ENCODE measurements around the gene CHRNB4.

The CHRNB4 gene

DNA sequence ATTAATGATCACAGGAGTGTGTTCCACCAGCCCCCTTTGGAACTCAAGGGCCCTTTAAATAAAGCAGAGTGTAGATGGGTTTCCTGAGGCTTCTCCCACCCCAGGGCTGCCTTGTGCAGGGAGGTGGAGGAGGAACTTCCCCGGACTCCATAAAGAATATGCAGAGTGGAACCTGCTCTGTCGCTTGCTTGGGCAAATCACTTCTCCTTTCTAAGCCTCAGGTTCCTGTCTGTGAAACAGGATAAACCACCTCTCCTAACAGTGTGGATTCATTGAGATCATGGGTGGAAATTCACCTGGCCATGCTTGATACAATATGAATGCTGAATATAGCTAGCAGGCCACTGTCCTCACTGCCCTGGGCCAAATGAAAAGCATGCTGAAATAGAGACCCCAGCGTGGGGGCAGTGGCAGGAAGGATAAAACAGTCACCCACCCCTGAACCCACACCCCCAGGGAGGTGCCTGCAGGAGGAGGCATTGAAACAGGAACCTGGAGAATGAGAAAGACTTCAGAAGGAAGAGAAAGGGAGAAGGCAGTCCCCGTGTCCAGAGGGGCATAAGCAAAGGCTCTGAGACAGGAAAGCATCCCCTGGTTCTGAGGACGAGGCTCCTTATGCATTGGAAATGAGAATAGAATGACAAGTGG is 41.1 kb upstream of the CHRNB4 start:
- no peak for DNase-seq (ENCODE audit: low read depth)
- H3K4me3 ChIP-seq (replicated peaks; ENCODE audit: low read depth, low read length), result no peak overlapping the region
- TF ChIP-seq, protein P1, sequence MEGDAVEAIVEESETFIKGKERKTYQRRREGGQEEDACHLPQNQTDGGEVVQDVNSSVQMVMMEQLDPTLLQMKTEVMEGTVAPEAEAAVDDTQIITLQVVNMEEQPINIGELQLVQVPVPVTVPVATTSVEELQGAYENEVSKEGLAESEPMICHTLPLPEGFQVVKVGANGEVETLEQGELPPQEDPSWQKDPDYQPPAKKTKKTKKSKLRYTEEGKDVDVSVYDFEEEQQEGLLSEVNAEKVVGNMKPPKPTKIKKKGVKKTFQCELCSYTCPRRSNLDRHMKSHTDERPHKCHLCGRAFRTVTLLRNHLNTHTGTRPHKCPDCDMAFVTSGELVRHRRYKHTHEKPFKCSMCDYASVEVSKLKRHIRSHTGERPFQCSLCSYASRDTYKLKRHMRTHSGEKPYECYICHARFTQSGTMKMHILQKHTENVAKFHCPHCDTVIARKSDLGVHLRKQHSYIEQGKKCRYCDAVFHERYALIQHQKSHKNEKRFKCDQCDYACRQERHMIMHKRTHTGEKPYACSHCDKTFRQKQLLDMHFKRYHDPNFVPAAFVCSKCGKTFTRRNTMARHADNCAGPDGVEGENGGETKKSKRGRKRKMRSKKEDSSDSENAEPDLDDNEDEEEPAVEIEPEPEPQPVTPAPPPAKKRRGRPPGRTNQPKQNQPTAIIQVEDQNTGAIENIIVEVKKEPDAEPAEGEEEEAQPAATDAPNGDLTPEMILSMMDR (IDR thresholded peaks at IDR 0.05; ENCODE audit: low read length, missing control alignments), result no peak

DNA sequence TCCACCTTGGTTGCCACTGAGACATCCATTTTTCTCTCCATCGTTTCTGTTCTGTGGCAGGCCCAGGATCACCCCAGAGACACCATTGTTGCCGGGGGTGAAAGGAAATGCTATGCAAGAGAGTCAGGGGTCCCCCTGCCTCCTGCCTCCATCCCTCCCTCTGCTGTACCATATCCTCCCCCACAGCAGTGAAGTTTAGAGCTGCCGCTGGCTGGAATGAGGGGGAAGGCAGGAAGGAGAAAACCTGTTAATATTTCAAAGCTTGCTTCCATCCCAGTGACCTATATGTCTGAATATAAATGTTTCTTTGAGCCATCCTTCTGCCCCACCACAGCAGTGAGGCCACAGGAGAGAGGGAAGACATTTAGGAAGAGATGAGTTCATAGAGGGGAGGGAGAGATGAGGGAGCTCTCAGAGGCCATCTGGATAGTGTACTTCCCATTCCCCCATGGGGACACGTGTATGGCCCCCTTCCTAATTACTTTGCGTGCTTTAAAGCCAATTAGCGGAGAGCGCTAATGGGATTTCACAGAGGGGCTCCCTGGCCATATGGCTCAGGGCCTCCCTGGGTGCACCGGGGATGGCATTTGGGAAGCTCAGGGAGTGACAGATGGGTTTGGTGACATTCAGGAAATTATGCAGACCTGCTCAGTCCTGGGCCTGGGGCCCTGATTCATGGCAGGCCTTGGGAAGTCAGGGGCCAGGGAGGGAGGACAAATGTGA is 40.4 kb upstream of the CHRNB4 start:
- TF ChIP-seq, protein P1 (IDR thresholded peaks at IDR 0.05; ENCODE audit: low read length, missing control alignments), result no peak
- H3K4me3 ChIP-seq (replicated peaks; ENCODE audit: low read depth, low read length), result no peak overlapping the region
- DNase-seq (ENCODE audit: low read depth), result no peak

DNA sequence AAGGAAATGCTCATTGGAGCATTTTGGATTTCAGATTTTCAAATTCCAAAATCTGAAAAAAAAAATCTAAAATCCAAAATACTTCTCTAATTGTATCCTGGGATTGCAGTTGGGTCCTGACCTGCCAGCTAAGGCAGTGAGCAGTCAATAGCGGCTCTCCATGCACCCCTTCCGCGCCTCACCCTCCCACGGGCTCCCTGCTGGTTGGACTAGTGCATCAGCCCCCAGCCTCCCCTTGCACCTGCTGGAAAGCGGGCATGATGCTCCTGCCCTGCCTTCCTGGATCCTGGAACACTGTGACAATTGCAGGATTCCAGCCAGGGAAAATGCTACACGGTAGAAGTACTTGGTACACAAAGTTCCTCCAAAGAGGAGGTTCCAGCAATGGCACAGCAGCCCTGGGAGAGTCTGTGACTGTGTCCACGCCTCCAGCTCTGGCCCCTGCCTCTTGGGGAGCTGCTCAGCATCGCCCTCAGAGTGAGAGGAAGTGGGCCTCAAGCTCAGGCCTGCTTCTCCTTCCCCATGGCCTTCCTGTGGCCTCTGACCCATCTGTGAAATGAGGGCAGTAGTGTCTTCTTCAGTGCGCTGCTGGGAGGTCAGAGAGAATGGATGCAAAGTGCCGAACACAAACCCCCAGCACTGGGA is 39.5 kb upstream of the CHRNB4 start:
- no peak for DNase-seq (ENCODE audit: low read depth)
- H3K4me3 ChIP-seq (replicated peaks; ENCODE audit: low read depth, low read length), result no peak overlapping the region
- TF ChIP-seq, protein P1 (IDR thresholded peaks at IDR 0.05; ENCODE audit: low read length, missing control alignments), result no peak

DNA sequence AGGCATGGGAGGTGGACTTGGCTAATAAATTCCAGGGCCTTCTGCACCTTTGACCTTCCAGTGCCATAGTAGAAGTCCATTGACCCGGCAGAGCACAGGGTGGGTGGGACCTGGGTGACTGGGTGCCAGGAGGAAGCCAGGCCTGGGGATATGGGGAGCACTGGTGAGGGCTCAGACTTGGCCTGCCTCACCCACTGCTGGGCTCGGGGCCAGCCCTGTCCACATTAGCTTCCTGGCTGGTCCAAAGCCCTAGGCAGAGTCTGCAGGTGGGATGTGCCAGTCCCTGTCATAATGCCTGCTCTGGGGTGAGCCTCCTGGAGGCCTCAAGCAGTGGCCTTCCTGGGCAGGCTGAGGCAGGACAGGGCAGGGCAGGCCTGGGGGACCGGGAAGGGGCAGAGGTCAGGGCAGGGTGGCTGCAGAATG is 38.1 kb upstream of the CHRNB4 start:
- TF ChIP-seq, protein P1 (IDR thresholded peaks at IDR 0.05; ENCODE audit: low read length, missing control alignments), result no peak
- no peak overlapping the region for H3K4me3 ChIP-seq (replicated peaks; ENCODE audit: low read depth, low read length)
- DNase-seq (ENCODE audit: low read depth), result no peak

DNA sequence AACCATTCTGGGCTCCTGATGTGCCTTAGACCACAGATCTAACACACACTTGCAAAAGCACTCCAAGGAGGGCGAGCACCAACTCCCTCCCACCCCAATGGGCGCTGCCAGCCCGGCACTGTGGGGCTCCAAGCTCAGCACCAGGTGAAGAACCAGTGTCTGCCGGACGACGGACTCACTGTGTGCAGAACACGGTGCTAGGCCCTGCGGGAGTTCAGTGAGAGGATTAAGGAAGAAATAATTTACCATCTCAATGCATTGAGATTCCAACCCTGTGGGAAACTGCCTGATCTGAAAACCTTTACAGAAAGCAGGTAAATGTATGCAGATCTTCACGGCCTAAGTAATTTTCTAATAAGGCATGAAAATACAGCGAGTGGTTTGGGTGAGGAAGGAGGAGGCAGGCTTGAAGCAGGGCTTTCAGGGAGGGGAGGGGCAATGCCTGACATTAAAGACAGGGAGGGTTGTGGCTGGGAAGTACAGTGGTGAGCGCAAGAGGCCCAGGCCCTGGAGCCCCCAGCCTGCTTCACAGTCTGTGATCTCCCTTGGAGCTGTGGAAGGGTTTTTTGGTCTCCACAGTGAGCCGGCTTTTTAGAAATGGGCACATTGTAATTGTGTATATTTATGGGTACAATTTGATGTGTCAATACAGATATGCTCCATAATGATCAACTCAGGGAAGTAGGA is 35.6 kb upstream of the CHRNB4 start:
- no peak for DNase-seq (ENCODE audit: low read depth)
- no peak overlapping the region for H3K4me3 ChIP-seq (replicated peaks; ENCODE audit: low read depth, low read length)
- TF ChIP-seq, protein P1 (IDR thresholded peaks at IDR 0.05; ENCODE audit: low read length, missing control alignments), result no peak

DNA sequence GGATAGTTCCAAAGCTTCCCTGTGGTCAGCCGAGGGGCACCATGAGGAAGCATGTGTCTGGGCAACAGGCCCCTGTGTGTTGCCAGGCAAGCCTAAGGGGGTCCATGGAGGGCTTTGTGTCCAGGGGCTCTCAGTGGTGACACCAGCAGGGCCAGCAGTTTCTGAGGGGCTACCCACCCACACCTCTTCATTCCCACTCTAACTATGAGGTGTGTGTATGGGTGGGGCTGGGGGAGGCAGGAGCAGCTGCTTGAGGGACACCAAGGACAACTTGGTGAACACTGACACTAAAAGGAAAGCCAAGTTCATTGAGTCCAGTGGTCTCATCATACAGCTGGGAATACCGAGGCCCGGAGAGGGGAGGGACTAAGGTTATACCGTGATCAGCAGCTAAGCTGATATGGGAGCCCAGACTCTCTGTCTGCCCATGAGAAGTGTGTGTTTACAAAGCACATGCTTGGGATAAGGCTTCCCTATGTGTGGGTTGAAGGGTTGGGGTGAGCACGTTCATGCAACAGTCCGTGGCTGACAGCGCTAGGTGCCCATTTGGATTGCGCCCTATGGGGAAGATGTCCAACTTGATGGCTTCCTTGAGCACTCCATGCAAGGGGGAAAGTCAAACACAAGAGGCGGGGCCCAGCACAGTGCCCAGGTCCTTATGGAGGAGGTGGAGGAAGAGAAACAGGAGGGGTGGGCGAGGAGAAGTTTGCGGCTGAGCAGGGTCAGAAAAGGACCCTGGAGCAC is 34.8 kb upstream of the CHRNB4 start:
- DNase-seq (ENCODE audit: low read depth), result no peak
- H3K4me3 ChIP-seq (replicated peaks; ENCODE audit: low read depth, low read length), result no peak overlapping the region
- TF ChIP-seq, protein P1 (IDR thresholded peaks at IDR 0.05; ENCODE audit: low read length, missing control alignments), result no peak
